Activated CD4-positive, CD25-positive, alpha-beta regulatory T cell treated with anti-CD3 and anti-CD28 coated beads, Interleukin-2, amount 50 U/mL, for 24 hours (primary cell): Measurements from ENCODE around the gene CMBL.
A peak's percentile ranks its signal among the peaks of the same experiment; 100 is the strongest.

Source experiments
- ATAC-seq, 2 donors: fragments of 150-1000 bp; cut with Tn5 transposase; one replicate each; pipeline ENCODE4 v1.10.0; 2021; ENCODE audit warnings: mild to moderate bottlenecking in 1 of 2, moderate library complexity in 1 of 2

Gene CMBL

DNA sequence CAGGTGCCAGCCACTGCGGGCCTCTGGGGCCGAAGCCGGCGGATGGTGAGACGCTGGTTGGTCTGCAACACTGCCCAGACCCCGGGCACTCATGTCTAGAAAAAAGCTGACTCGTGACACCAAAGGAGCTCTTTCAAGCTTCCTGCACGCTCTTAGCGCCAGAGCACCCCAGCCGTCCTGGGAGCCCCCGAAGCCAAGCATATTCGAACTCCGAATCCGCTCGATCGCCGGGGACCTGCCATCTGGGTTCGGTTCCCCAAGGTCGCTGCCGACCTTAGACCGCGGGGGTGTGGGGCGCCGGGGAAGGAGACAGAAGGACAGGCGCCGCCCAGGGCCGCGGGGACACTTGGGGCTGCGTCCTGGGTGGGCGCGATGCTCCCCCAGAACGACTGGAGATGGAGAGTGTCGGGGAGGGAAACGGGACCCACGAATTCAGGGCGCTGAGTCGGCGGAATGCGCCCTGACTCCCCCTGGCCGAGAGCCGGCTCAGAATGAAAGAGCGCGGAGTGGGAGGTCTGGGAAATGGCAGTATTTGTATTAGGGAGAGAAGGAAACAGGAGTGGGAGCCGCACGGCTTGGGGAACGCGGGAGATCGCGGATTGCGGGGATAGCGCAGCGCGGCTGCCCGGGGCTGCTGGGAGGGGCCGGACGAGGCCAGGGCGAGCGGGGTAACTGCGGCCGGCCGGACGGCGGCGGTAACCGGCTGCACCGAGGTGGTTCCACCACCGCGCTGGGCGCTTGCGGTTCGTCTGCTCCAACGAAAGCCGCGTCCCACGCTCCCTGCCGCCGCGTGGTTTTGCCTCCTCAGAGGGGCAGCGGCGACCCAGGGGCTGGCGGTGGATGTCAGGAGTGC is 25.7 kb upstream of the CMBL start:
- ATAC-seq = peak; percentile 25 to 35

DNA sequence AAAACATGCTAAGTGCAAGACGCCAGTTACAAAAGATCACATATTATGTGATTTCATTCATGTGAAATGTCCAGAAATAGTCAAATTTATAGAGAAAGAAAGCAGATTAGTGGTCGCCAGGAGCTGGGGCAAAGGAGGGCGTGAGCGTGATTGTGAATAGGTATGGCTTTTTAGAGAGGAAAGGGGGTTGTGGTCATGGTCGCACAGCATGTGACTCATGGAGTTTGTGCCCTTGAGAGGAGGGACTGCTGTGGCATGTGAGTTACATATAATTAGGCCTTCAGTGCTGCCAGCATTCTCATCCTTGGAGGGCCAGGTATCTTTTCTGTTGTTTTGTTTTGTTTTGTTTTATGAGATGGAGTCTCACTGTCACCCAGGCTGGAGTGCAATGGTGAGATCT is 24.6 kb upstream of the CMBL start:
- peak in 1 of 2 donors; percentile 21 for ATAC-seq

DNA sequence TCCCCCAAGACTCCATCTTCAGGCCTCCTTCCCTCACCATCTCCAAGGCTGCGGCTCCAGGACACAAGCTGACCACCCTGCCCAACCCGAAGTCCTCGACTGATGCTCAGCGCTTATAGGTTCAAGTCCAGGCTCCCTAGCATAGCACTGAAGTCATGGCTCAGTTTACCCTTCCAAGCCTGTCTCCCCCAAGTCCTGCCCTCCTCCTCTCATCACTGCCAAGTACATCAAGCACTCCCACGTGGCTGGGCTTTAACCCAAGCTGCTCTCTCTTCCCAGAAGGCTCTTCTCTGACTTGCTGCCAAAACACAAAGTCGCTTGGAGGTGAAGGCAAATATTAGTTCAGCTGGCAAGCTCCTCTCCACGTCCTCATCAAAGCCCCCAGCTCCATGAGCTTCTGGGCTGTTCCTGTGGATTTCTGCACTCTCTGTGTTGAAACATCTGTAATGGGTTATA is 23.7 kb upstream of the CMBL start:
- no peak for ATAC-seq

DNA sequence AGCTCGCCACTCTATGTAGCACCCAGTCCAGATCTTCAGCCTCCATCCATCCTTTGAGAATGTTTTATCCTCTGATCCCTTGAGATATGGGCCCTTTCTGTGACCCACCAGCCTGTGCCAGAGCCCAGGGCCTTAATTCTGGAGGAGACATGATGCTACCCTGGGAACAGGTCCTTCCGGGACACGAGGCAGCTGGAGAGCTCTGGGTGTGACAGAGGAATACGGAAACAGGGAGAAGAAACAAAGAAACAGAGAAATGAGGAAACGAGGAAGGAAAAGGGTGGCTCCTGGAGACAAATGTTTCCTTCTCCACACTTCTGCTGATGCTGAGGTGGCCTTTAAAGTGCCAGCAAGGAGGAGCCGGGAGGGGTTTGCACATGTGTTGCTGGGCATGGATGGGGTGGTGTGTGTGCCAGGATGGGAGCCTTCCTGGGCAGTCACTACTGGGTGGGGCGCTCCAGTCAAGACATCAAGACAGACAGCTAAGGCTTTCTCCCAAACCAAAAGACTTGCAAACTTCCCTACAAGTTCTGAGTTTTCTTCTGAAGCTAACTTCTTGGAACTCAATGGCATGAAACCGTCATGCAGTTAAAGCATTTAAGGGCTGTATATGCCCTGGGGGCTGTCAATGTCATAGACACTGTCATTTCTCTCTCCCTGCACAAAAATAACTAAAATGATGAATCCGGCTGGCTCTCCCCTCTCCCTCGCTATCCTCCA is 23.0 kb upstream of the CMBL start:
- ATAC-seq = no peak

DNA sequence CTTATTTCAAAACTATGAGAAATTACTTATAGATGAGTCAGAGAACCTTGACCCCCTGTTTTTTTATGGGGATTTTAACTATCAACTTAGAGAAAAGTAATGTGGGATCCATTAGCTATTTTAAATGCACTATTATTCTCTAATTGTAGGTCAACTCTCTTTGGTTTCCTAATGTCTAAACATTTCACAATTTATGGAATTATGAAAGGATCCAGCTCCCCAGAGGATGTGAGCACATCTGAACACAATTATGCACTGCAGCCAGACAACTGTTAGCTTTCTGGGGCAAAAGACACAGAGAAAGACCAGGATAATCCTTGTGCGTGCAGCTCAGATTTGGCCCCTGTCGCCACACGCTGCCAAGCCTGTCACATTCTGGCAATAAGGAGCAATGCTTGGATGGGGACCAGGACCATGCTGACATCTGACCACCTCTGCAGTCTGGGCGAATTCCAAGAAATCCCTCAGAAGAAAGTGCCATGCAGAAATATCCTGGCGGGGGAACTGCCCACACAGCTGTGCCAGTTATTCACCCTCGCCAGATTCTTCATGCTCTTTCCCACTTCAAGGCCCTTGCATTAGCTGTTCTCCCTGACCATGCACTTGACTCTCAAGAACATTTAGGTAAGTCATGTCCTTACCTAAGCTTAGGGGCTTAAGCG is 22.2 kb upstream of the CMBL start:
- no peak for ATAC-seq

DNA sequence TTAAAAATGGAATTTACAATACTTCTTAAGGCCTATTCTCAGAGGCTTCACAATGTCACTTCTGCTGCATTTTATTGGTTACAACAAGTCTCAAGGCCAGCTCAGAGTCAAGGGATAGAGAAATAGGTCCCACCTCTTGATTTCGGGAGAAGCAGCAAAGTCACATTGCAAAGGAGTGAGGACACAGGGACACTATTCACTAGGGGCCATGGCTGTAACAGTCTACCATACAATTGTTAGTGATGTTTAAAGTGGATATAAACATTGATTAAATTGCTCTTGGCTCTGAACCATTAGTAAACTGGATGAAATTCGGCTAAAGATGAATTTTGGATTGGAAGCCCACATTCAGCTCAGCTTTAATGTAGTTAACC is 21.7 kb upstream of the CMBL start:
- ATAC-seq = no peak

DNA sequence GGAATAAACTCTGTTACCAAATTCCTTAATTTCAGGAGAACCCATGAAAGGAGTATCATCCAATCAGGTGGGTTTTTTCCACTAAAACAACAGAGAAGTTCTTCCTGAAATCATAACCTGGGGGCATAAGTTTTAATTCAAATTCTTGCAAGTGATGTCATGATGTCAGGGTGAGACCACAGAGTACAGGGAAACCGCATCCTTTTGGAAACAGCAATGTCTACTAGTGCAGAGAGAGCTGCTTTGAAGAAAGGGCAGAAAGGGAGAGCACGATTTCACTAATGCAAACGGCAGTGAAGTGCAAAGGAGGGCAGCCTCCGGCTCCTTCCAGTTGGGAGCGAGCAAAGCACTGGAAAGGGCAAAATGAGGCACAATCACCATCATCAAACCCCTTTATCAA is 20.6 kb upstream of the CMBL start:
- no peak for ATAC-seq

DNA sequence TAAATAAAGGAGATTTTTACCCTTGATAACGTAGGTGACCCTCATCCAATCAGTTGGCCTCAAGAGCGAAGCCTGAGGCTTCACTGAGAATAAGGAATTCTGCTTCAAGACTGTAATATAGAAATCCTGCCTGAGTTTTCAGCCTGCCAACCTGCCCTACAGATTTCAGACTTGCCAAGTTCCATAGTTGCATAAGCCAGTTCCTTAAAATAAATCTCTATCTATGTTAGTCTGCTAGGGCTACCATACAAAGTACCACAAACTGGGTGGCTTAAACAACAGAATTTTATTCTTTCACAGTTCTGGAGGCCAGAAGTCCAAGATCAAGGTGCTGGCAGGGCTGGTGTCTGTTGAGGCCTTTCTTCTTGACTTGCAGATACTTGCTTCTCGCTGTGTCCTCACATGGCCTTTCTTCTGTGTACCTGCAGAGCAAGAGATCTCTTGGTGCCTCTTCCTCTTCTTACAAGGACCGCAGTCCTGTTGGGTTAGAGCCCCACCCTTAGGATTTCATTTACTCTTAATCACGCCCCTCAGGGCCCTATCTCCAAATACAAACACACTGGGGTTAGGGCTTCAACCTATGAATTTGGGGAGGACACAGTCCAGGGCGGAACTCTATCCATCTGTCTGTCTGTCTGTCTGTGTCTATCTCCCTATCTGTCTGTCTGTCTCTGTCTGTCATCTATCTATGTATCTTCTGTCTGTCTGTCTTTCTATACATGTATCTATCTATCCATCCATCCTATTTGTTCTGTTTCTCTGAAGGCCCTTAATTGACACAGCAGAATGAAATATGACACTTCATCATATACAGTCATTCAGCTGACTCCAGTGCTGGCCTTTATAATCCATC is 17.0 kb upstream of the CMBL start:
- no peak for ATAC-seq

DNA sequence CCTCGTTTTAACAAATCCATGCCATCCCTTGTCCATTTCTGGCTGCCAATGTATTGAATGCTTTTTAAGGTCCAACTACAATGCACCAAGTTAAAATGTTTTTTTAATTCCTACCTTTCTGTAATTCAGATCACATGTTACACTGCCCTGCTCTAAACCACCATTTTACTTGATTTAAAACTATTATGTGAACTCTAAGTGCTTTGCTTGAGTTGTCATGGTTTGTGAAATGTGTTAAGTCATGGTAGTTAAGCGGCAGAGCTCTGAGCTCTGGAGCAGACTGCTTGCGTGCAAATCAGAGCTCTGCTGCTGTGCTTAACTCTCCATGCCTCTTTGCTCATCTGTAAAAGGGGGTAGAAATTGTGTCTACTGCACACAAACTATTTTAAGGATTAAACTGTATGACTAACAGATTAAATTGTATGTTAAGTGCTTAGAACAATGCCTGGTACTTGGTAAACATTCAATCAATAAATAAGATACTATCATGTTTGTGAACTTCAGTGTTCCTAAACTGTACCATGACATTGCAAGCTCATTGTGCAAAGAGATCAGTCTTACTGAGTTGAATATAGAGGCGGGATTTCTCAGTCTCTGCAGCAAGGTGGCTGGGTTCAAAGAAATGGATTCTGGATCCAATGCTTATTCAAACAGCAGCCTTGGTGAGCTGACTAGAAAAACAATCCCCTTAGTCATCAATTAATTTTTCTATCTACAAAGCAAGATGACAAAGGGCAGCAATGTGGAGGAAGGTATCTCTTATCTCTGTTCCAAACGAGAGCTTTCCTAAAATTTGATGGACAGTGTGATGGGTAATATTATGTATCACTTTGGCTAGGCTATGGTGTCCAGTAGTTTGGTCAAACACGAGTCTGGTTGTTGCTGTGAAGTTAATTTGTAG is 16.1 kb upstream of the CMBL start:
- no peak for ATAC-seq

DNA sequence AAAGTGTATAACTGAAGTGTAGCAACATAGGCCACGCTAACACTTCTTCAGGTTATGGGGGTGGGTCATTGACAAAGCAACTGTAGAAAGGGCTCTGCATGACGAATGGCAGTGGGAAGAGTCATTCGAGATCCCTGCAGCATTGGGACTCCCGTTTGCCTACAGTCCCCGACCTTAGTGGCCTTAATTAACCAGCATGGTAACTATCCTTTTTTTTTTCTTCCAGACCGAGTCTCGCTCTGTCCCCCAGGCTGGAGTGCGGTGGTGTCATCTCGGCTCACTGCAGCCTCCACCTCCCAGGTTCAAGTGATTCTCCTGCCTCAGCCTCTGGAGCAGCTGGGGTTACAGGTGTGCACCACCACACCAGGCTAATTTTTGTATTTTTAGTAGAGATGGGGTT is 14.2 kb upstream of the CMBL start:
- ATAC-seq = no peak

DNA sequence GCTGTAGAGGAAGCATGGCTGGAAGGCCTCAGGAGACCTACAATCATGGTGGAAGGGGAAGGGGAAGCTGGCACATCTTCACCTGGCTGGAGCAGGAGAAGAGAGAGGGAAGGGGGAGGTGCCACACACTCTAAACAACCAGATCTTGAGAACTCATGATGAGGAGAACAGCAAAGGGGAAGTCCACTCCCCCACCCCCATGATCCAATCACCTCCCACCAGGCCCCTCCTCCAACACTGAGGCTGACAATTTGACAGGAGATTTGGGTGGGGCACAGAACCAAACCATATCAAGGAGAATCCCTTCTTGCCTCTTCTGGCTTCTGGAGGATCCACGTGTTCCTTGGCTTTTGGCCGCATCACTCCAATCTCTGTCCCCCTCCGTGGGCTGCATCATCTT is 13.1 kb upstream of the CMBL start:
- ATAC-seq = no peak

DNA sequence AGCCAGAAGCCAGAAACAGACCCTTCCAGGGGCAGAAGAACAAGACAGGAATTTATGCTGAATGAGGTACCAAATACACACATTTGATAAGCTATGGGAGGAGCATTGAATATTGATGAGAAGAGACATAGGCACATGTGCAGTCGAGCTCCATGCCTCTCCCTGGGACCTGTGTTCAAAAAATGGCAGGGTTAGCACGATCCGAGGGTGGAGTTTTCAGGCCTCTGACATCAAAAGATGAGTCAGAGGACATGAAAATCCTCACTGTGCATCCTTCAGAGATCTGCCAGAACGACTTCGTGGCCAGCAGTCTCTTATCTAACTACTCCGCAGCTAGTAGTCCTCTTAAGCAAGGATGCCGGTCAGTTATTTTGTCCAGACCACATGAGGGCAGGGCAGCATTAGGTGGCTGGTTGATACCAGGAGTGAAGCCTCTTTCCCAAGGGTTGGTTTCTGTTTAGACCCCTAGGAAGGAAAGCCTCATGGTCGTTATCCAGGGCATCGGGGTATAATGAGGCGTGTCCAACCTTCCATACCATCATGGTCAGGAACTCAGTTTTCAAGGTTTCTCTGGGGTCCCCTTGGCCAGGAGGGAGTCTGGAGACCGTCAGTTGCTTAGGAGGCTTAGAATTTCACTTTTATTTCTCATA is 11.6 kb upstream of the CMBL start:
- no peak for ATAC-seq

DNA sequence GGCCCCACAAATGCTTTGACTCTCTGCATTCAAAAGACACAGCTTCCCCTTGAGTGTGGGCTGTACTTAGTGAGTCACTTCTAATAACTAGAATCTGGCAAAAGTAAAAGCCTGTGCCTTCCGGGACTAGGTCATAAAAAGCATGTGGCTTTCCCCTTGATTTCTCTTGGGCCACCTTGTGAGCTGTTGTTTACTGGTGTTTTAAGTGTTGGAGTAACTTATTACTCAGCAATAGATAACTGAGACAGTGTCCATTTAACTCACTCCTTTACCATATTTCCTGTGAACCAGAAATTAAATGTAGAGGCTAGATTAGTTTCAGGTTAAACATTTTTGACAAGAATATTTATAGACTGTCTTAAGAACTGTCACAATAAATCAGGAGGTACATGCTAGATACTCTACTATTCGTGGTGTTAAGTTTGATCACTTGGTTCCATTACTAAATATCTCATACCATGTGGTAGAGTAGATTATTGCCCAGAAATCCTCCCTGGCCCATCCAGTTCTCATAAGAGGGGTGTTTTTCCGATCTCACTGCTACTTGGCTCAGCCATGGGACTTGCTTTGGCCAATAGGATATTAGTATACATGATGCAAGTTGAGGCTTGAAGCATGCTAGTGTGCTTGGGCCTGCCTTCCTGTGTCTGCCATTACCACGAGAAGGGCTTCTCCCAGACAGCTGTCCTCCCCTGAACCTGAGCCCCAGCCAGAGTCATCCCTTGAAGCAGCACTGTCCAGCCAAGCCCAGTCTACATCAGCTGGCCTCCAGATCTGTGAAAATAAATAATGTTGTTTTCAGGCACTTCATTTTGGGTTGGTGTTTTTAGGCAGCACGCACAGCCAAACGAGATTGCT is 10.4 kb upstream of the CMBL start:
- ATAC-seq = peak in 1 of 2 donors; percentile 36

DNA sequence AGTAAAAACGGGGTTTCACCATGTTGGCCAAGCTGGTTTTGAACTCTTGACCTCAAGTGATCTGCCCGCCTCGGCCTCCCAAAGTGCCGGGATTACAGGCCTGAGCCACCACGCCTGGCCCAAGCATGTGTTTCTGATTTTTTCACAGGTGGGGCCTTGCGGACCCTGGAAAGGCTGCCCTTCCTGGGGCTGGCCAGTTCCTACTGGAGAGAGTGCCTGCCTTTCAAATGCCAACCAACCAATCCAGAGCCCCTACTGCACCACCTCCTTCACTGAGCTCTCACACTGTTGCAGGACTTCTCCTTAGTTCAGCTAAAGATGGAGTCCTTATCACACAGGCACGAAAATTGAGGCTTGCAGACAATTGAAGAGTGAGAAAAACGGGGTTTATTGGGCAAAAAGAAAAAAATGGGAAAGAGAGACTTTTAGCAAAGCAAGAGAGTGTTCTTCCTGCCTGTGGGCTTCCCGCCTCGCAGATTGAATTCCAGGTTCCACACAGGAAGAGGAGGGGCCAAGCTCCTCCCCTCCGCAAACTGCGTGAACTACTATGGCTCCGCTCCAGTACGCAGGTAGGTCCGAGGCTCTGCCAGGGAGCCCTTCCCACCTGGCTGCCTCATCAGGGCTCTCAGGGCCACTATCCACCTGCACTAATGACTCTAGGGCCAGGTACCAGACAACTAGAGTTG is 8.3 kb upstream of the CMBL start:
- no peak for ATAC-seq

DNA sequence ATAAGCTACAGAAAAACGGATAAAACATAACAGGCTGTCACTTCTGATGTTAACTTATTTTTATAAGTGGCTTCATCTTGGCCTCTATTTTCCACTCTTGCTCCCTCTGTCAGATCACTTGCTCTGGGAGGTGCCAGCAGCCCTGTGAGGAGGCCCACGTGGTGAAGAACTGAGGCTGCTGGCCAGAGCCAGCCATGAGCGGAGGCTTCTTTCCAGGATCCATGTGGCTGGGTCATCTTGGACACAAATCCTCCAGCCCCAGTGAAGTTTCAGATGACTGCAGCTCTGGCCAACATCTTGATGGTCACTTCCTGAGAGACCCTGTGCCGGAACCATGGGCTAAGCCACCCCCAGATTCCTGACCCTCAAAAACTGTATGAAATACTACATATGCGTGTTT is 7.5 kb upstream of the CMBL start:
- ATAC-seq = no peak

DNA sequence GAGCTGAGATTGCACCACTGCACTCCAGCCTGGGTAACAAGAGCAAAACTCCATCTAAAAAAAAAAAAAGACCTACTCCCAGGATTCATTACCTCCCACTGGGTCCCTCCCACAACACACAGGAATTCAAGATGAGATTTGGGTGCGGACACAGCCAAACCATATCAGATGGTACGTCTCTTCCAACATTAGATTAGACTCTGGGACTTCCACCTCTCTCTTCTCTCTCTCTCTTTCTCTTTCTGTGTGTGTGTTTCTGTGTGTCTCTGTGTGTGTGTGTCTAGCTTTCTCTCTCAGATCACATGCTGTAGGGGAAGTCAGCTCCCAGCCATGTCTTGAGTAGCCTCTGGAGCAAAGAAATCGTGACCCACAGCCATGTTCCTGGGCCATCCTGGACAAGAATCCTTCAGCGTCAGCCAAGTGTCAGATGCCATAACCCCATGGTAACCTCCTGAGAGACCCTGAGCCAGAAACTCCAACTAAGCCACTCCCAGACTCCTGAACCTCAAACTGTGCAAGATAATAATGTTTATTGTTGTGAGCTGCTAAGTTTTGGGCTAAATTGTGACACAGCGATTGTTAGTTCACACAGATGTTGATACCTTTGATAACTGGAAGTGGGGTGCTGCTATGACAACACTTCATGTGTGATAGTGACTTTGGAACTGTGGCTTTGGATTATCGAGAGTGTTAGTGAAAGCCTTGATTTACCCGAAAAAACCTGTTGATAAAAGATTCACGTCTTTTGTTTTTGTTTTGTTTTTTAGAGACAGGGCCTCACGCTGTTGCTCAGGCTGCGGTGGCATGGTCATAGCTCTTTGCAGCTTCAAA is 4.1 kb upstream of the CMBL start:
- no peak for ATAC-seq

DNA sequence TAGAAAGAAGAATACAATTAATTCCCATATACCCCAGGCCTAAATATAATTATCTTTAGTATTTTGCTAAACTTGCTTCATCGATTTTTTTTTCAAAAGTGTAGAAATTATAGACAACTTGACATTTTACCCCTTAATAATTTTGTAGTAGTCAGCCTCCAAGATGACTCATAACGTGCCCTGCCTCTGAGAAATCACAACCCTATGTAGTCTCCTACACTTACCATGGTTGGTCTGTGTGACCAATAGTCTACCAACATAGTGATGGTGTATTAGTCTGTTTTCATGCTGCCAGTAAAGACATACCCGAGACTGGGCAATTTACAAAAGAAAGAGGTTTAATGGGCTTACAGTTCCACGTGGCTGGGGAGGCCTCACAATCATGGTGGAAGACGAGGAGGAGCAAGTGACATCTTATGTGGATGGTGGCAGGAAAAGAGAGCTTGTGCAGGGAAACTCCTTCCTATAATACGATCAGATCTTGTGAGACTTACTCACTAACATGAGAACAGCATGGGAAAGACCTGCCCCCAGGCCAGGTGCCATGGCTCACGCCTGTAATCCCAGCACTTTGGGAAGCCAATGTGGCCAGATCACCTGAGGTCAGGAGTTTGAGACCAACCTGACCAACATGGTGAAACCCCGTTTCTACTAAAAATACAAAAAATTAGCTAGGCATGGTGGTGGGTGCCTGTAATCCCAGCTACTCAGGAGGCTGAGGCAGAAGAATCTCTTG is 3.3 kb upstream of the CMBL start:
- ATAC-seq = peak; percentile 75 to 85
